Suppressor macrophage treated with lipopolysaccharide for 1 hour (primary cell): ENCODE measurements around the gene MYO3B.
"Not testable (repeated sequence)": the region's sequence is repeated elsewhere in the genome, so short reads cannot be mapped to it uniquely, and the experiment has no call there.

ENCODE experiments used
- DNase-seq, 3 donors: peaks; one replicate each; pipeline ENCODE4 v3.0.0-alpha.2; 2020 to 2022

The MYO3B gene

DNA sequence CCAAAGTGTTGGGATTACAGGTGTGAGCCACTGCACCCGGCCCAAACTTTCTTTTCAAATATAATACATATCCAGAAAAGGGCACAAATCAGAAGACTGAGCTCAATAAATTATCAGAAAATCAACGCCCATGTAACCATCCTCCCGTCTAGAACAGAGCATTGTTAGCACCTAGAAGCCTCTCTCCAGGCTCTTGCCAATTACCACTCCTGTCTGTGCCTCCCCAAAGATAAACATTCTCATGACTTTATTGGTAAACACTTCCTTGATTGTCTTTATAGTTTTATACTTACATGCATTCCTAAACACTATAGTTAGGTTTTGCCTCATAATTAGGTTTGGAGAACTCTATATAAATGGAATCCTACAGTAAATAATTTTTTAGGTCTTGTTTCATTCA lies 478.7 kb downstream of the MYO3B start:
- DNase-seq, result no peak

DNA sequence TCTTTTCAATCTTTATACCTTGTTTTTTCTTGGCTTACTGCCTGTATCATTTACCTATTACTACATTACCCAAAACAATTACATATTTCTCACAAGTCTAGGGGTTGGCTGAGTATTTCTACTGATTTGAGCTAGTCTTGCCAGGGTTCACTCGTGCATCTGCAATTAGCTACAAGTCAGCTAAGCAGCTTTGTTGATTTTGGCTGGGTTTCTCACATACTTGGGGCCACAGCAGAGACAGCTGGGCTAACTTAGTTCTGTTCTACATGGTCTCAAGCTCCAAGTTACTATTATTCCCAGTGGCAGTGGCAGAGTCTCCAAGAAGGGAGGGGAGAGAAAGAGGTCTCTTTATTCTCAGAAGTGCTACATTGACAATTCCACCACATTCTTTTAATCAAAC lies 482.5 kb downstream of the MYO3B start:
- no peak for DNase-seq

DNA sequence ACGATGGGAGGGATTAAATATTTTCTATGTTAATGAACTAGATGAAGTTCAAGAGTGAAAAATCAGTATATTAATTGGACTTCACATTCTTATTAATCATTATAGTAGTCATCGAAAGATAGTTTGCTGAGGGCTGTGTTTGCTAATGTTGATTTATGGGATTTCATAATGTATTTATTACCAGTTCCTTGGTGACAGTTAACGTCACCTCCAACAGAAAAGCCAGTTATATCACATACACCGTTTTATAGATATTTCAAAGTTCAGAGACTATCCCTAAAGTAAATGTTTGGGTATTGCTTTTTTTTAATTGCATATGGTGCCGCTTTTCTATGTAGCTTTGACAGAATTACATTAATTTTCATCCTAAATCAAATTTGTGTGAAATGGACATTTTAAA lies 487.8 kb downstream of the MYO3B start:
- DNase-seq, result no peak

- no peak for DNase-seq
These were observed 492.0 kb downstream of the MYO3B start for GRCh38 chr2:170669909-170670308.

- DNase-seq, result no peak
These were observed 492.7 kb downstream of the MYO3B start for GRCh38 chr2:170670651-170671050.

- DNase-seq, result no peak
These were observed 493.1 kb downstream of the MYO3B start for GRCh38 chr2:170671079-170671478.

- not testable (repeated sequence) for DNase-seq
These were observed 496.3 kb downstream of the MYO3B start for GRCh38 chr2:170674282-170674681.

- DNase-seq, result no peak
These were observed 497.8 kb downstream of the MYO3B start for GRCh38 chr2:170675701-170676100.

DNA sequence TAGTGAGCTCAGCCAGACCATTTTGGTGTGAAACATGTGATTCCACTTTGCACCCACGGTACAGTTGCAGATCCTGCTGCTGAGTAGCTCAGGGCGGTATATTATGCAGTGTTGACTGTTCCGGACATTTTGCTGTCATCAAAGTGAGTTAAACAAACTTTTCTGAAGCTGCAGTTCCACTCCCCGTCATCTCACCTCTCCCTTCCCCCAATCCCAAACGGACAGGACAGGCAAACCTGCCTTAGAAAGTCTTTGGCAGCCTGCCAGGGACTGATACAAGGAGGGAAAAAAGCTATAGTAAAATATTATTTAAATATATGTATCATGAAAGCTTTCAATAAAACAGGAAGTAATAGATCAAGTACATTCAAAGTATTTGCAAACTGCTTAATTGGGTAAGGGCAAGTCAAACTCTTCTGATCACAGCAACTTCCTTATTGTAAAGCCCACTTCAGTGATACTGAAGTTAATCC lies 501.7 kb downstream of the MYO3B start:
- DNase-seq, result no peak

- DNase-seq, result no peak
These were observed 502.4 kb downstream of the MYO3B start for GRCh38 chr2:170680172-170680941.

DNA sequence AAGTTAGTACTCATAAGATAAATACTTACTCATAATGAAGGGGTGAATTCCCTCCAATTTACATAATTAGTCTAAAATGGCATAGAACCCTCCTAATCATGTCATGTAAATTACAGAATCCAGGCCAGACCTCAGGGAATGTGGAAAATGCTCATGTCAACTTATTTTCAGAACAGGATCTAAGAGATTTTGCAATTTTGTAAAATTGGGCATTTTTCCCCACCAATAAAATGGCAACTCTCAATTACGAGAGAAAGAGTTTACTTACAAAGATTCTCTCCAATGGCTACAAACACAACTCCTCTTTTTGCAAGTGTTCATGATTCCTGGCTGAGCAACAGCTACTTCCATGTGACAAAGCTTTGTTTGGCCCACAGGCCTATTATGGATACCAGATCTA lies 503.4 kb downstream of the MYO3B start:
- no peak for DNase-seq

GRCh38 chr2:170685591-170685990 lies 507.6 kb downstream of the MYO3B start:
- DNase-seq, result no peak

GRCh38 chr2:170689481-170689880 lies 511.5 kb downstream of the MYO3B start:
- DNase-seq, result no peak

DNA sequence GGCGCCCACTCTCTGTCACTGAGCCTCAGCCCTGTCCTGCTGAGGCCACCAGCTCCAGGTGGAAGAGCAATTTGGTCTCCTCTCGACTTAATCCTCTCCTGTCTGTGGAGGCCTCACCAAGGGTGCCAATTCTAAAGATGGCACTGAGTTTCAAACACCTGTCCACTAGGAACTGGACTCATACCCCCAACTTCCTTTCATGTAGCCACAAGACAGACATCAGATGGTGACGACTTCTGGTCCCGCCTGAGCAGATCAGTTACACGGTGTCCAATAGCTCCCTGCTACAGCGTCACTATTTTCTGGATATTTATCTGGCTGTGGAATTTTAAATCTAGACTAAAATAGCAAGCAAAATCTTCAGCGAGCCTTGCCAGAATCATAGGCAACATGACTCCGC lies 512.7 kb downstream of the MYO3B start:
- no peak for DNase-seq

- DNase-seq, result no peak
These were observed 516.4 kb downstream of the MYO3B start for GRCh38 chr2:170694316-170694715.

DNA sequence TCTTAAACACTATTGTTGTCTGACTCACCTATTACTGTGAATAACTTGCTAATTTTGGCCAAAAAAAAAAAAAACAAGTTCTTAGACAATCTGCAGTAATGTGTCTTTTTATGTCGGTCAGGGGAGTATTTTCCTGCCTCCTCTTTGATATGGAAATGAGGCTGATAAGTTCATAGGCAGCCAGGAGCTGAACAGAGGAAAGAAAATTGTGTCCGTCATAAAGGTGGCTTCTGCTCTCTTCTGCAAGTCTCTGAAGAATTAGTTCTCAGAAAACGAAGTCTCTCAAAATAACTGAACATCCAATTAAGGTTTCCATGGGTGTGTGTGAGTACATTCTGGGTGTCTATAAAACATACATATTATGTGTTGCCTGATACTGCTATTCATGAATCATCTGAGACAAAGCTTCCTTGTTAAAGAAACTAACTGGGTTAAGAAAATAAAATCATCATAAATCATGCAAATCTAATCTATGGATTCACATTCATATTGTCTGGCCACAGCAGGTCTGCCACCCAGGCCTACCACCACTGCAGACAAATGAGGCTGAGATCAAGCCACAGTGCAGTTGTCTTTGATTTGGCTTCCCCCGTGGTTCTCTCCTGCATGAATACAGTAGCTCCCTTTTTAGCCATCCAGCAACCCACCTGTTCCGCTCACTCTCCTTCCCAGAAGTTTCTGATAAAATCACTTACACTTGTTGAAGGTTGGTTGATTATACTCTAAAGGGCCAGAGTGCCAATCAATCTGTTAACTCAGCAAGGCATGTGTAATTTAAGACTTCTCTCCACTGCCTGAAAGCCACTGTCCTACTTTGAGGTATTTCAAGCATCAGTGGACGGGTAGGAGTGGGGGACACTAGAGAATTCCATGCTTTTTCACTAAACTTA lies 517.8 kb downstream of the MYO3B start:
- no peak for DNase-seq

DNA sequence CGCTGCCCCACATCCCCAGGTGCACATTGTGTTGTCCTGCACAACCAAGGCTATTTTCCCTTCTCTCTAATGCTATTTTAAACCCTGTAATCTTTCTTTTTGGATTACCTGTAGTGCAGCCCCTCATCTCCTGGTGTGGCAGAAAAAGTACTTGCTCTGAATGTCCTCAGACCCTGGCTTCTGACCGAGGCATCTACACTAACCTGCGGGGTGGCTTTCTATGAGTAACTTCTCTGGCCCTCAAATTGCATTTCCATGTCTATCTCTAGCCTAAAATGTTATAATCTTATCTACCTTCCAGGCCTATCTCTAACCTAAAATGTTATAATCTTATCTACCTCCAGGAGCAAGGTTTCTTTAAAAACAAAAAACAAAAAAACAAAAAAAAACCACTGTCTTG lies 519.0 kb downstream of the MYO3B start:
- DNase-seq, result no peak

- DNase-seq, result no peak
These were observed 523.1 kb downstream of the MYO3B start for GRCh38 chr2:170701011-170701410.

DNA sequence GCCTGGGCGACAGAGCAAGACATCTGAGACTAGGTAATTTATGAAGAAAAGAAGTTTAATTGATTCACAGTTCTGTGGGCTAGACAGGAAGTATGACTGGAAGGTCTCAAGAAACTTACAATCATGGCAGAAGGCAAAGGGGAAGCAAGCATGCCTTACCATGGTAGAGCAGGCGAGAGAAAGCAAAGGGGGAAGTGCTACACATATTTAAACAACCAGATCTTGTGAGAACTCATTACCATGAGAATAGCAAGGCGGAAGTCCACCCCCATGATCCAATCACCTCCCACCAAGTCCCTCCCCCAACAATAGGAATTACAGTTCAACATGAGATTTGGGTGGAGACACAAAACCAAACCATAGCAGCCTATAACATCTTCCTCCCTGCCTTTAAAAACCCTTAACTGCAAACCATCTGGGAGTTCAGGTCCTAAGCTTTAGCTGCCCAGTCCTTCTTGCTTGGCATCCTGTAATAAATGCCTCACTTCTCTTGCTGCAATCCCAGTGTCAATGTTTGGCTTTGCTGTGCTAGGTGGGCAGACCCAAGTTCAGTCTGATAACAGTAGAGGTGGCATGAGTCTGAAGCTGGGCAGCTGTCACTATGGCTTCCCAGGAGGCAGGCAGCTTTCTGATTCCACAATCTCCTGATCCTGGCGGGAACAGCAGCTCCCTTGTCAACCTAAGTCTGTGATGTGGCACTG lies 526.0 kb downstream of the MYO3B start:
- peak in 1 of 3 donors; percentile 30 for DNase-seq
